HFF-Myc (cell line): Measurements from ENCODE around the gene ZNF341.
"Not testable (repeated sequence)": the region's sequence is repeated elsewhere in the genome, so short reads cannot be mapped to it uniquely, and the experiment has no call there.

Experiments used
- DNase-seq: peaks from one replicate; pipeline ENCODE4 v3.0.0-alpha.2; 2011; ENCODE audit warnings: low read depth; ENCODE audit errors: extremely low read depth
- H3K4me3 ChIP-seq: replicated peaks from 2 replicates; pipeline ENCODE4 v1.5.1; 2011; ENCODE audit warnings: low read depth, mild to moderate bottlenecking, control low read depth, low read length
- CTCF ChIP-seq: IDR thresholded peaks from 2 replicates; pipeline ENCODE4 v1.5.1; 2012; ENCODE audit warnings: mild to moderate bottlenecking, low read depth, low read length, control low read depth; ENCODE audit errors: missing control alignments

Gene ZNF341

GRCh38 chr20:33791959-33792597, 60.3 kb downstream of the ZNF341 start:
- no peak overlapping the region for H3K4me3 ChIP-seq
- peak; percentile 80 for TF ChIP-seq CTCF
- DNase-seq = no peak

- not testable (repeated sequence) for H3K4me3 ChIP-seq
Measured at GRCh38 chr20:33792598-33792989, 60.8 kb downstream of the ZNF341 start.

GRCh38 chr20:33793011-33793931, 61.5 kb downstream of the ZNF341 start:
- DNase-seq = no peak
- H3K4me3 ChIP-seq = no peak overlapping the region
- no peak for TF ChIP-seq CTCF

More at GRCh38 chr20:33792598-33792989, 60.8 kb downstream of the ZNF341 start:
- not testable (repeated sequence) for DNase-seq

- no peak for DNase-seq
- H3K4me3 ChIP-seq = no peak overlapping the region
- TF ChIP-seq CTCF = no peak
Measured at GRCh38 chr20:33796263-33796906, 64.6 kb downstream of the ZNF341 start.

- H3K4me3 ChIP-seq = no peak overlapping the region
- TF ChIP-seq CTCF = no peak
- no peak for DNase-seq
Measured at GRCh38 chr20:33796907-33797544, 65.2 kb downstream of the ZNF341 start.

GRCh38 chr20:33798444-33798843, 66.6 kb downstream of the ZNF341 start:
- H3K4me3 ChIP-seq = no peak overlapping the region
- no peak for DNase-seq
- TF ChIP-seq CTCF = no peak
